GM12873 (cell line): Measurements from ENCODE around the gene PRMT5.

Experiments
- TF ChIP-seq, protein P1 (sequence below): IDR thresholded peaks from 2 replicates; pipeline ENCODE4 v1.5.1; 2012; ENCODE audit warnings: low read depth, mild to moderate bottlenecking, moderate library complexity, low read length, control low read depth; ENCODE audit not compliant: insufficient read depth; ENCODE audit errors: missing control alignments

PRMT5 gene

DNA sequence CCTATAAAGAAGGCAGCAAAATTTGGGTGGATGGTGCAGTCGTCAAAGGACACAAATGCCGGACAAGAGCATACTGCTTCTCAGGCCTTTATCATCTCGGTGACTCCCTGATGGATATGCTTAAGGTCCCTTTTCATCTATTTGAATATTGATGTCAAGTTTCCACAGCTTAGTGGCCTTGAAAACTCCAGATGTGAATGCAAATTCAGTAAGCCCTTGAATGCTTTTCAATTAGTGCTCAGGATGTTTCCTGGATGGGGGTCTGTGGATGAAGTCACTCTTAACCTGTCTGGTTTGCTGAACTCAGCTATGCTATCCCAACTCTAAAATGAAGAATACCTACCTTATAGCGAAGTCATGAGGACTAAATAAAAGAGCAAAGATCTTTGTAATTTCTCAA lies 35.5 kb downstream of the PRMT5 start:
- TF ChIP-seq, protein P1, sequence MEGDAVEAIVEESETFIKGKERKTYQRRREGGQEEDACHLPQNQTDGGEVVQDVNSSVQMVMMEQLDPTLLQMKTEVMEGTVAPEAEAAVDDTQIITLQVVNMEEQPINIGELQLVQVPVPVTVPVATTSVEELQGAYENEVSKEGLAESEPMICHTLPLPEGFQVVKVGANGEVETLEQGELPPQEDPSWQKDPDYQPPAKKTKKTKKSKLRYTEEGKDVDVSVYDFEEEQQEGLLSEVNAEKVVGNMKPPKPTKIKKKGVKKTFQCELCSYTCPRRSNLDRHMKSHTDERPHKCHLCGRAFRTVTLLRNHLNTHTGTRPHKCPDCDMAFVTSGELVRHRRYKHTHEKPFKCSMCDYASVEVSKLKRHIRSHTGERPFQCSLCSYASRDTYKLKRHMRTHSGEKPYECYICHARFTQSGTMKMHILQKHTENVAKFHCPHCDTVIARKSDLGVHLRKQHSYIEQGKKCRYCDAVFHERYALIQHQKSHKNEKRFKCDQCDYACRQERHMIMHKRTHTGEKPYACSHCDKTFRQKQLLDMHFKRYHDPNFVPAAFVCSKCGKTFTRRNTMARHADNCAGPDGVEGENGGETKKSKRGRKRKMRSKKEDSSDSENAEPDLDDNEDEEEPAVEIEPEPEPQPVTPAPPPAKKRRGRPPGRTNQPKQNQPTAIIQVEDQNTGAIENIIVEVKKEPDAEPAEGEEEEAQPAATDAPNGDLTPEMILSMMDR = no peak

DNA sequence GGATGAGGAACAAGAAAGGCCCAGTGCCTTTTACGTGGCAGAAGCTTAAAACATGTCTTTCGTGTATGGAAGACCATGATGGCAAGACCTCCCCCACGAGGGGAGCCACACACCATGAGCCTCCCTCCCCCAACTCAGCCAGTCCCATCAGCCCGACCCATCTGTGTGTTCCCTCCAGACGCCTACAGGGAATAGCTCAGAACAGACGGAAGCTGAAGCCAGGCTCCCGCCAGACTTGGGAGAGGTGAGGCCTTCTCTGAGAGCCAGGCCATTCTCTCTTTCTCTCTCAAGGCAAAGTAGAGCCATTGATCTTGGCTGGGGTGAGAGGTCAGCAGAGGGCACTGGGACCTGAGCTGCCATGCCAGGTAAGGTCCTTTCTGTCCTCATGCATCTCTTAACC lies 36.7 kb downstream of the PRMT5 start:
- TF ChIP-seq, protein P1 = no peak

DNA sequence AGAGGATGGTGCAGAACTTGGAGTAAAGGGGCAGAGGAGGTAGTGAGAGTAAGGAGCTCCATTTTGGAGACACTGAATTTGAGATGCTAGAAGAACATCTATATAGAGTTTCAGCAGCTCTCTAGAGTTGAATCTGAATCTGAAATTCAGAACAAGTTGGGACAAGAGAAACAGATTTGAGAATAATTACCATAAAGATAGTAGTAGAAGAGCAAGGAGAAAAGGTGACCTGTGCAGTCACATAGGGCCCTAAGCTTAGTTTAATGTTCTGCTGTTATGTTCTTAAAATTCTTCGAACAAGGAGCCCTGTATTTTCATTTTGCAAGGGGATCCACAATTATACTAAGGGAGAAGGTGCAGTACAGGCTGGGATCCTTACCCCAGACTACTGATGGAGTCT lies 38.8 kb downstream of the PRMT5 start:
- TF ChIP-seq, protein P1 = no peak

DNA sequence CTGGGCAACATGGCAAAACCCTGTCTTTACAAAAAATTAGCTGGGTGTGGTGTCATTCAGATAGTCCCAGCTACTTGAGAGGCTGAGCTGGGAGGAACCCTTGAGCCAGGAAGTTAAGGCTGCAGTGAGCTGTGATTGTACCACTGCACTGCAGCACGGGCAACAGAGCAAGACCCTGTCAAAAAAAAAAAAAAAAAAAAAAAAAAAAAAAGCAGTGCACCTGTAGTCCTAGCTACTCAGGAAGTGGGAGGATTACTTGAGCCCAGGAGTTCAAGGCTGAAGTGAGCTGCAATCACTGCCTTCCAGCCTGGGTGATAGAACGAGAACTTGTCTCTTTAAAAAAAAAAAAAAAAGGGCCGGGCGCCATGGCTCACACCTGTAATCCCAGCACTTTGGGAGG lies 40.5 kb downstream of the PRMT5 start:
- TF ChIP-seq, protein P1 = no peak

DNA sequence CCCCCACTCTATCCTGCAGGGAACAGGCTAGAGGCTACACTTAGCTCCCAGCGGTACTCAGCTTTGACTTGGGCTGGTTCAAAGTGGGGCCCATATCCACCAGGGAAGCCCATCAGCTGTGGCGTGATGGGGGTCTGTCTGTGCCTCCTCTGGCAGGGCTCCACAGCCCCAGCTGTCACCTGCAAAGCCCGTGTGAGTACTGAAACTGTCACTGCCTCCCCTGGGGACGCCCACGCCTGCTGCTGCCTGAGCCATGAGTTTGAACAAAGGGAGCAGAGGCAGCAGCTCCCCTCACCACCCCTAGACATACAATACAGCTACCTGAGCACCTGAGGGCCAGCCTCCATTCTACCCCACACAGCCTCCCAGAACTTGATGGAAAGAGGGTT lies 41.2 kb downstream of the PRMT5 start:
- TF ChIP-seq, protein P1 = no peak

DNA sequence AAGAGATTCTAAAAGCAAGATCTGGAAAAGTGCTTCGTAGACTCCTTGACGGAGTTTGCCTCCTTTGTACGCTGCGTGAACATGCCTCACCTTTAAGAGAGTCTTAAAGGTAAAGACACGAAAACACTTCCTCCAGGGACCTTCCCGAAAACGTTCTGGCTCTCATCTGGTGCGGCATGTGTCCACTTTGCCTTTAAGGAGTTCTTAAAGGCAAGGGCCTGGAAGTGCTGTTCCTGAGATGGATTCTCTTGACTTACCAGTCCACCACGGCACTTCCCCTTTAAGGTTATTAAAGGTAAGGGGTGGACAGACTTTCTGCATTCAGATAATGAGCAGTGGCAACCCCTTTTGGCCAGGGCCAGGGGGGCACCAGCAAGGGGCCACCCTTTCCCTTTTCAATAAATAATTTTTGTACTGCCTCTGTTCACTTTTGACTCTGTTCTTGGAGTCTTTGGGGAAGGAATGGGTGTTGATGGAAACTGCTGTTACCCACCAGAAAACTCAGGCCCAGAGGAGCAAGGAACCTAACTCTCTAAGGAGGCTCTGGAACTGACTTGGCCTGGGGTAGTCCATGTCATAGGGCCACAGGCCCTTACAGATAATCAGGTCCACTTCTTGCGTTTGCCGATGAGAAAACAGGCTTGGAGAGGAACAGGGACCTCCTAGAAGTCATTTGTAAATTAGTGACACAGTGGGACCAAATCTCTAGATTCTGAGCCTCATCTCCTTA lies 41.8 kb downstream of the PRMT5 start:
- TF ChIP-seq, protein P1 = no peak

DNA sequence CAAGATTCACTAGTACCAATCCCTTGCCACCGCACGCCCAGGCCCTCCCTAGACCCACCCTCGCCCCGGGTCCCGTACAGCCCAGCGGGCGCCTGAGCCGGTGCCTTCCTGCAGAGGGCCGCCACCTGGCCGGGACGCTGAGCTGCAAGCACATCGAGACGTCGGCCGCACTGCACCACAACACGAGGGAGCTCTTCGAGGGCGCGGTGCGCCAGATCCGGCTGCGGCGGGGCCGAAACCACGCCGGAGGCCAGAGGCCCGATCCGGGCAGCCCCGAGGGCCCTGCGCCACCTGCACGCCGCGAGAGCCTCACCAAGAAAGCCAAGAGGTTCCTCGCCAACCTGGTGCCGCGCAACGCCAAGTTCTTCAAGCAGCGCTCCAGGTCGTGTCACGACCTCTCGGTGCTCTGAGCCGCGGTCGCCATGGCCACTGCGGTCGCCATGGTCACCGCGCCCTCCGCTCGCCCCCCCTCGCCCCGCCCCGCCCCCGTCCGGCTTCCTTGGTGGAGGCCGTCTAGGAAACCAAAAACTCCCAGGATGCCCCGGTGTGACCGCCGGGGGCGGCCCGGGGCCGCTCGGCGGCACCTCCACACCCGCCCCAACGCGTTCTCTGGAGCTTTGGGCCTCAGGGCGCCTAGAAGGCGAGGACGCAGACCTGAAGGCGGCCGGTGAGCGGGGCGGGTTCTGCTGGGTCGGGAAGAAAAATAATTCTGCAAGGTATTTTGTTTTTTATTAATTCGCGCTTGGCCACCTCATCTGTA lies 42.5 kb downstream of the PRMT5 start:
- TF ChIP-seq, protein P1 = peak; percentile 52
